Mammary epithelial cell (primary cell): ENCODE measurements around the gene SORCS1.

Source experiments
- EZH2 ChIP-seq: IDR thresholded peaks from 2 replicates; pipeline ENCODE4 v1.6.1; 2012; ENCODE audit warnings: low read length, inconsistent platforms, borderline replicate concordance
- TF ChIP-seq, protein P1 (sequence below), 2 donors: IDR thresholded peaks in 1 of 2; conservative IDR thresholded peaks in 1 of 2; 2 replicates each; pipeline ENCODE4 v1.5.1; 2011 to 2012; ENCODE audit warnings: inconsistent platforms in 2 of 2, low read length in 2 of 2, mild to moderate bottlenecking in 2 of 2, control low read depth in 1 of 2, low read depth in 1 of 2; ENCODE audit not compliant: insufficient read depth in 1 of 2; ENCODE audit errors: extremely low read depth in 1 of 2

DNA sequence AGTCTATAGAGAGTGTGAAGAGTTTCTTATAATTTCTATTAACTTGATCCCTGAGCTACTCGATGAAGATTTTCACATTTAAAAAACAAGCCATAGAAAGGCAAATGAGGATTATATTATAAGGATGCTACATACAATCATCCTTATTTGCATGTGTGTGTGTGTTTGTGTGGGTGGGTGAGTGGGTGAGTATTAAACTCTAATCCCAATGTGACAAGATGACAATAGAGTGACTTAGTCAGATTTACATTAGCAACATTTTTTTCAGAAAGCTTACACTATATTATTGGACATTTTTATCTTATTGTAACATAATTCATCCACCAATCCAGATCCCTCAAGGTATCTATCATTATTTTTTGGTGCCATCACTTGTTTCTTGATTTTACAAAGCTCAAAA lies 331.7 kb downstream of the SORCS1 start:
- TF ChIP-seq, protein P1, sequence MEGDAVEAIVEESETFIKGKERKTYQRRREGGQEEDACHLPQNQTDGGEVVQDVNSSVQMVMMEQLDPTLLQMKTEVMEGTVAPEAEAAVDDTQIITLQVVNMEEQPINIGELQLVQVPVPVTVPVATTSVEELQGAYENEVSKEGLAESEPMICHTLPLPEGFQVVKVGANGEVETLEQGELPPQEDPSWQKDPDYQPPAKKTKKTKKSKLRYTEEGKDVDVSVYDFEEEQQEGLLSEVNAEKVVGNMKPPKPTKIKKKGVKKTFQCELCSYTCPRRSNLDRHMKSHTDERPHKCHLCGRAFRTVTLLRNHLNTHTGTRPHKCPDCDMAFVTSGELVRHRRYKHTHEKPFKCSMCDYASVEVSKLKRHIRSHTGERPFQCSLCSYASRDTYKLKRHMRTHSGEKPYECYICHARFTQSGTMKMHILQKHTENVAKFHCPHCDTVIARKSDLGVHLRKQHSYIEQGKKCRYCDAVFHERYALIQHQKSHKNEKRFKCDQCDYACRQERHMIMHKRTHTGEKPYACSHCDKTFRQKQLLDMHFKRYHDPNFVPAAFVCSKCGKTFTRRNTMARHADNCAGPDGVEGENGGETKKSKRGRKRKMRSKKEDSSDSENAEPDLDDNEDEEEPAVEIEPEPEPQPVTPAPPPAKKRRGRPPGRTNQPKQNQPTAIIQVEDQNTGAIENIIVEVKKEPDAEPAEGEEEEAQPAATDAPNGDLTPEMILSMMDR (conservative IDR thresholded peaks at IDR 0.05 in 1 of 2, IDR thresholded peaks at IDR 0.05 in 1 of 2; ENCODE audit: extremely low read depth in 1 of 2, insufficient read depth in 1 of 2, low read depth in 1 of 2, low read length in 2 of 2), result no peak
- no peak for TF ChIP-seq EZH2
